ENCODE measurements around the gene DIP2C.

- TF ChIP-seq POLR2A (IDR thresholded peaks at IDR 0.05) (no peak), CTCF (IDR thresholded peaks at IDR 0.05) (no peak)
These were observed 29.0 kb downstream of the DIP2C start for GRCh38 chr10:660413-660969.
